OCI-LY7 (cell line): Measurements from ENCODE around the gene KIRREL1. TPM values are rescaled to one million over a fixed set of nuclear protein-coding genes. Genes with fewer than 3 reads are reported as not detected.

Experiments used
- BruUV-seq: library from RNA; stranded (reverse); fragments of 400-500 nt; replicated peaks from 2 replicates; lab custom pipeline; 2021; lab: Mats Ljungman, UMichigan
- CTCF ChIA-PET: fragments of 300-600 bp; sonication (Branson Sonifier 250); formaldehyde crosslinking; loops from one replicate; lab custom pipeline; 2022; ENCODE audit warnings: antibody characterized with exemption; ENCODE audit not compliant: unreplicated experiment; lab: Charles Lee
- POLR2A ChIA-PET: fragments of 300-600 bp; sonication (Branson Sonifier 250); formaldehyde crosslinking; loops from one replicate; lab custom pipeline; 2022; ENCODE audit warnings: antibody characterized with exemption; lab: Charles Lee
- DNase-seq: peaks from one replicate; pipeline ENCODE4 v3.0.0-alpha.2; 2015; ENCODE audit warnings: low spot score
- H2AFZ ChIP-seq: fragments of 200-600 bp; sonication (generic), shearing (Covaris generic); 2 replicates; pipeline ENCODE4 v1.6.1; 2014; ENCODE audit warnings: mild to moderate bottlenecking, antibody characterized with exemption, low read length, moderate library complexity
- H3K27ac ChIP-seq: fragments of 200-600 bp; sonication (generic); 2 replicates; pipeline ENCODE4 v1.5.1; 2014; ENCODE audit warnings: mixed run types, low read depth, mild to moderate bottlenecking, moderate library complexity, low read length, inconsistent platforms; ENCODE audit not compliant: poor library complexity, severe bottlenecking
- H3K36me3 ChIP-seq: fragments of 200-600 bp; sonication (generic); 2 replicates; pipeline ENCODE4 v1.6.1; 2014; ENCODE audit warnings: mild to moderate bottlenecking, antibody characterized with exemption, low read length, moderate library complexity, mixed read lengths; ENCODE audit not compliant: insufficient read depth
- H3K4me1 ChIP-seq: fragments of 200-600 bp; sonication (generic); 2 replicates; pipeline ENCODE4 v1.5.1; 2014; ENCODE audit warnings: mild to moderate bottlenecking, low read length; ENCODE audit not compliant: insufficient read depth, poor library complexity, severe bottlenecking
- H3K4me2 ChIP-seq: fragments of 200-600 bp; sonication (generic); 2 replicates; pipeline ENCODE4 v1.6.1; 2014; ENCODE audit warnings: mild to moderate bottlenecking, low read length
- H3K4me3 ChIP-seq: fragments of 200-600 bp; sonication (generic); 2 replicates; pipeline ENCODE4 v1.5.1; 2014; ENCODE audit warnings: mild to moderate bottlenecking, low read depth, low read length; ENCODE audit not compliant: poor library complexity, severe bottlenecking
- H3K79me2 ChIP-seq: fragments of 200-600 bp; sonication (generic); 2 replicates; pipeline ENCODE4 v1.6.1; 2016; ENCODE audit warnings: low read depth, mild to moderate bottlenecking, low read length, moderate library complexity, mixed read lengths; ENCODE audit not compliant: insufficient read depth
- H3K9me2 ChIP-seq: fragments of 200-600 bp; sonication (generic); 2 replicates; pipeline ENCODE4 v1.6.1; 2016; ENCODE audit warnings: mild to moderate bottlenecking, low read length, mixed read lengths; ENCODE audit not compliant: insufficient read depth
- H3K9me3 ChIP-seq: fragments of 200-600 bp; sonication (generic); 2 replicates; pipeline ENCODE4 v1.6.1; 2014; ENCODE audit warnings: mild to moderate bottlenecking, mixed run types, low read length, mixed read lengths
- H4K20me1 ChIP-seq: fragments of 200-600 bp; sonication (generic); 2 replicates; pipeline ENCODE4 v1.6.1; 2014; ENCODE audit warnings: mild to moderate bottlenecking, antibody characterized with exemption, low read length, moderate library complexity, mixed read lengths; ENCODE audit not compliant: insufficient read depth
- EZH2phosphoT487 ChIP-seq: fragments of 200-600 bp; sonication (generic); IDR thresholded peaks from 2 replicates; pipeline ENCODE4 v1.6.1; 2018; ENCODE audit warnings: low read depth, borderline replicate concordance, mild to moderate bottlenecking, mixed run types, antibody characterized with exemption, low read length, moderate library complexity, mixed read lengths
- intact Hi-C: fragments of 100-400 bp; cut with micrococcal nuclease; formaldehyde crosslinking; loops from one replicate; pipeline ENCODE4 v1.10.0; 2022; ENCODE audit not compliant: unreplicated experiment
- total RNA-seq, 2 experiments: library from RNA; depleted of rRNA in 1 of 2; stranded (reverse); fragments of >200 nt in 1 of 2; shearing (Covaris generic) in 1 of 2; gene quantifications; 2 replicates each; pipeline ENCODE4 v1.2.3, GENCODE V29; 2014 to 2022
- TF ChIP-seq, protein P1 (sequence below): fragments of 200-600 bp; sonication (generic); conservative IDR thresholded peaks from 2 replicates; pipeline ENCODE4 v1.5.1; 2014; ENCODE audit warnings: mild to moderate bottlenecking, antibody characterized with exemption, low read length, moderate library complexity, mixed read lengths

KIRREL1 gene
- total RNA-seq, 2 experiments from 2014 or later: not detected

DNA sequence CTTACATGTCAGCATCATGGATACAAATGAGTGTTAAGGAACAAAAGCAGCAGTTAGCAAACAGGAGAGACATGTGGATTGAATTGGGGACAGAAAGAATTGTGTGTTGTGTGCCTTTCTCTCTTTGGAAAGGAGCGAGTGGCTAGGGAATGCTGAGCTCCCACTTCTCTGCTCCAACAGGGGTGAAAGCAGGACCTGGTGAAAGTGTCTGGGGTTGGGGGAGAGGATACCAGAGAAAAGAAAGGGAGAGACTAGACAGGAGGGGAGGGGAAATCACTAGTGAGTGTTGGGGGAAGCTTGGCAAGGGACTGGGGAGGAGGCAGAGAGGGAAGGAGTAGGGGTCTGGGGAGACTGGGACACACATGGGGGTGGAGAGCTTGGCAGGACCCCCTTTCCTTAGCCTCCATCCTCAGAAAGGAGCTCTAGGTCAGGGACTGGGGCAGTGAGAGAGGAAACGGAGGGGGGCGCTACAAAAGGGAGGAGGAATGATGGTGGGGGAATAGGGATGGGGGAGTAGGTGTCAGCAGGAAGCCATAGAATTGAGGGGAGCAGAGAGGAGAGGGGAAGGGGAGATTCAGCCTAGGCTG is 2.2 kb downstream of the KIRREL1 start:
- Histone ChIP-seq H3K27ac (no peak overlapping the region), H4K20me1 (no peaks in the 10 kb centered on the region; the same call in 1 of the 2 replicates), H3K4me2 (no peak overlapping the region), H3K36me3 (no peaks in the 10 kb centered on the region), H3K9me2 (no peaks in the 10 kb centered on the region), H3K79me2 (no peaks in the 10 kb centered on the region), H3K4me1 (no peaks in the 10 kb centered on the region), H3K4me3 (no peak overlapping the region), H2AFZ (no peak overlapping the region), H3K9me3 (no peaks in the 10 kb centered on the region)
- POLR2A ChIA-PET: interaction anchor here (0.6 kb wide), 1 partner anchor 112 kb away, joined by 3 read pairs; no protein-coding TSS in a partner anchor
- CTCF ChIA-PET: no interaction called here
- no TSS peak for BruUV-seq
- intact Hi-C loops: no loop called here
- no peak for TF ChIP-seq EZH2phosphoT487
- TF ChIP-seq, protein P1, sequence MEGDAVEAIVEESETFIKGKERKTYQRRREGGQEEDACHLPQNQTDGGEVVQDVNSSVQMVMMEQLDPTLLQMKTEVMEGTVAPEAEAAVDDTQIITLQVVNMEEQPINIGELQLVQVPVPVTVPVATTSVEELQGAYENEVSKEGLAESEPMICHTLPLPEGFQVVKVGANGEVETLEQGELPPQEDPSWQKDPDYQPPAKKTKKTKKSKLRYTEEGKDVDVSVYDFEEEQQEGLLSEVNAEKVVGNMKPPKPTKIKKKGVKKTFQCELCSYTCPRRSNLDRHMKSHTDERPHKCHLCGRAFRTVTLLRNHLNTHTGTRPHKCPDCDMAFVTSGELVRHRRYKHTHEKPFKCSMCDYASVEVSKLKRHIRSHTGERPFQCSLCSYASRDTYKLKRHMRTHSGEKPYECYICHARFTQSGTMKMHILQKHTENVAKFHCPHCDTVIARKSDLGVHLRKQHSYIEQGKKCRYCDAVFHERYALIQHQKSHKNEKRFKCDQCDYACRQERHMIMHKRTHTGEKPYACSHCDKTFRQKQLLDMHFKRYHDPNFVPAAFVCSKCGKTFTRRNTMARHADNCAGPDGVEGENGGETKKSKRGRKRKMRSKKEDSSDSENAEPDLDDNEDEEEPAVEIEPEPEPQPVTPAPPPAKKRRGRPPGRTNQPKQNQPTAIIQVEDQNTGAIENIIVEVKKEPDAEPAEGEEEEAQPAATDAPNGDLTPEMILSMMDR: no peak
- no peak for DNase-seq

DNA sequence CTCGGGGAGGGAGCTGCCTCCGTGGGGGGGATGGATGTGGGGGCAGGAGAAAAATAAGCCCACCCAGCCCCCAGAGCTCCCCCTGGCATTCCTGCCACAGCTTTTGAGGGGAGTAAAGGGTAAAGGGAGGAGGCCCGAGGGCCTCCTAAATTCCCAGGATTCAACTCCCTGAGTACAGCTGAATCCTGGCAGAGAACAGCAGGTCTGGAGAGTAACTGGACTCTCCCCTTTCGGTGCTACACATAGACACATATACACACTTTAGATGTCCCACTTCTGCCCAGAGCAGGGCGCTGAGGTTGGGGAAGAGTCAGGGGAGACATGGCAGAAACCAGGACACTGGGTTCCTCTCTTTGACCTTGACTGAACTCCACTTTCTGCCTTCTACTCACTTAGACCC is 3.0 kb downstream of the KIRREL1 start:
- Histone ChIP-seq H3K36me3 (no peaks in the 10 kb centered on the region), H3K4me3 (no peak overlapping the region), H3K27ac (no peak overlapping the region), H2AFZ (no peak overlapping the region), H3K79me2 (no peaks in the 10 kb centered on the region), H4K20me1 (no peaks in the 10 kb centered on the region; the same call in 1 of the 2 replicates), H3K4me1 (no peaks in the 10 kb centered on the region), H3K4me2 (no peak overlapping the region), H3K9me2 (no peaks in the 10 kb centered on the region), H3K9me3 (no peaks in the 10 kb centered on the region)
- TF ChIP-seq, protein P1: no peak
- no peak for TF ChIP-seq EZH2phosphoT487
- ChIA-PET CTCF (no interaction called here), POLR2A (no interaction called here)
- intact Hi-C loops: no loop called here
- DNase-seq: no peak
- BruUV-seq: no TSS peak

DNA sequence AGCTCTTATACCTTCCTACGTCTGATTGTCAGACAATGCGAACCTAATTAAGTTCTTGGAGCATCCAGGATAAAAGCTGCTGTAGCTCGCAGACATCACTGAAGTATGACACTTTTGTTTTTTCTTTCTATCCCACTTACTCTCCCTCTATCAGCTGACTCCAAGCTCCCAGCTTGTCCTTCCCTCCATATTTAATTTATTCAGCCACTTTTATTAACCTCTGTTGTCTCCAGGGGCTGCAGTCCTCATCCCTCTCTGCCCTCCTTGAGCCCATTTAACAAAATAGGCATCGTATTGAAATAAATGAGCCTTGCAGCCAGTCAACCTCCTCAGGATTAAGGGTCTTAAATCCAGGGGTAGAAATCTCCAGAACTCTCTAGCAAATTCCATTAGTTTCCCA is 7.1 kb downstream of the KIRREL1 start:
- H3K79me2 ChIP-seq: no peaks in the 10 kb centered on the region
- TF ChIP-seq, protein P1: no peak
- no peak for TF ChIP-seq EZH2phosphoT487

More for the DNA sequence above, 7.1 kb downstream of the KIRREL1 start:
- H3K9me2 ChIP-seq: no peaks in the 10 kb centered on the region
- no TSS peak for BruUV-seq
- ChIA-PET CTCF (no interaction called here), POLR2A (no interaction called here)
- H3K9me3 ChIP-seq: no peaks in the 10 kb centered on the region
- DNase-seq: no peak
- H4K20me1 ChIP-seq: no peaks in the 10 kb centered on the region
- H3K4me1 ChIP-seq: no peaks in the 10 kb centered on the region
- intact Hi-C loops: no loop called here
- no peak overlapping the region for H2AFZ ChIP-seq
- H3K4me2 ChIP-seq: no peak overlapping the region
- no peaks in the 10 kb centered on the region for H3K36me3 ChIP-seq
- no peak overlapping the region for H3K27ac ChIP-seq
- H3K4me3 ChIP-seq: no peak overlapping the region
